Loucy (cell line): ENCODE measurements around the gene FHL1.

ENCODE experiments used
- CTCF ChIP-seq: fragments of 200-600 bp; sonication (generic); conservative IDR thresholded peaks from 2 replicates; pipeline ENCODE4 v1.5.1; 2014; ENCODE audit warnings: mild to moderate bottlenecking, antibody characterized with exemption, low read length
- EZH2phosphoT487 ChIP-seq: fragments of 200-600 bp; IDR thresholded peaks from 2 replicates; pipeline ENCODE4 v1.6.1; 2018; ENCODE audit warnings: antibody characterized with exemption, mild to moderate bottlenecking, moderate library complexity, borderline replicate concordance

DNA sequence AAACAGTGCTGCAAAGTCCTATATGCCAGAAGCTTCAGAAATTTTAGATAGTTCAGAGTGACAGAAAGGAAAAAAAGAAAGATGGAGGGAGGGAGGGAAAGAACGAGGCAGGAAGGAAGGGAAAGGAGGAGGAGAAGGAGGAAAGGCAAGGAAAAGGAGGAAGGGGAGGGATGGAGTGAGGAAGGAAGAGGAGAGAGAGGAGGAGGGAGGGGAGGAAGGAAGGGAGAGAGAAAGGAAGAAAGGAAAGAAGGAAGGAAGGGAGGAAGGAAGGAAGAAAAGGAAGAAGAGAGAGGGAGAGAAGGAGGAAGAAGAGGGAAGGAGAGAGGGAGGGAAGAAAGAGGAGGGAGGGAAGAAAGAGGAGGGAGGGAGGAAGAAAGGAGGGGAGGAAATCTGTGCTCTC is 42.4 kb upstream of the FHL1 start:
- TF ChIP-seq CTCF: no peak
- TF ChIP-seq EZH2phosphoT487: no peak
